Mesenchymal stem cell (in vitro differentiated cells and primary cell): Measurements from ENCODE around the gene ZKSCAN2. TPM values are rescaled to one million over a fixed set of nuclear protein-coding genes. Genes with fewer than 3 reads are reported as not detected.

Experiments
- DNase-seq: peaks from one replicate; pipeline ENCODE4 v3.0.0-alpha.2; 2013
- H2AFZ ChIP-seq: one replicate; pipeline ENCODE4 v1.6.1; 2013; ENCODE audit warnings: low read depth, mild to moderate bottlenecking, control low read depth, inconsistent platforms, low read length, moderate library complexity
- H2AK5ac ChIP-seq: 2 replicates; pipeline ENCODE4 v1.6.1; 2013; ENCODE audit warnings: low read length, moderate library complexity, mild to moderate bottlenecking, inconsistent platforms; ENCODE audit not compliant: severe bottlenecking
- H2BK120ac ChIP-seq: one replicate; pipeline ENCODE4 v1.6.1; 2013; ENCODE audit warnings: low read depth, mild to moderate bottlenecking, inconsistent platforms, low read length, moderate library complexity
- H2BK12ac ChIP-seq, 2 experiments: one replicate each; pipeline ENCODE4 v1.6.1; 2013; ENCODE audit warnings: inconsistent platforms in 2 of 2, low read length in 2 of 2, mild to moderate bottlenecking in 2 of 2, moderate library complexity in 2 of 2, control low read depth in 1 of 2
- H2BK15ac ChIP-seq: one replicate; pipeline ENCODE4 v1.6.1; 2013; ENCODE audit warnings: mild to moderate bottlenecking, low read depth, inconsistent platforms; ENCODE audit not compliant: poor library complexity, severe bottlenecking
- H2BK5ac ChIP-seq: 2 replicates; pipeline ENCODE4 v1.6.1; 2013; ENCODE audit warnings: low read depth, mild to moderate bottlenecking, low read length, control low read depth, inconsistent platforms; ENCODE audit not compliant: poor library complexity, severe bottlenecking
- H3K14ac ChIP-seq, 2 experiments: one replicate each; pipeline ENCODE4 v1.6.1; 2013; ENCODE audit warnings: inconsistent platforms in 2 of 2, low read length in 2 of 2, control low read depth in 1 of 2, mild to moderate bottlenecking in 1 of 2, moderate library complexity in 1 of 2
- H3K18ac ChIP-seq, 2 experiments: one replicate each; pipeline ENCODE4 v1.6.1; 2013; ENCODE audit warnings: inconsistent platforms in 2 of 2, low read length in 2 of 2, control low read depth in 1 of 2, low read depth in 1 of 2, mild to moderate bottlenecking in 1 of 2
- H3K23ac ChIP-seq, 2 experiments: one replicate each; pipeline ENCODE4 v1.6.1; 2013; ENCODE audit warnings: inconsistent platforms in 2 of 2, low read length in 2 of 2, mild to moderate bottlenecking in 2 of 2, moderate library complexity in 2 of 2, control low read depth in 1 of 2
- H3K27ac ChIP-seq: 2 replicates; pipeline ENCODE4 v1.5.1; 2013; ENCODE audit warnings: mild to moderate bottlenecking, moderate library complexity, low read length, control low read depth, inconsistent platforms; ENCODE audit not compliant: poor library complexity, severe bottlenecking
- H3K27me3 ChIP-seq, 2 experiments: 2 replicates each; pipeline versions ENCODE4 v1.6.1 to v1.7.0; 2013; ENCODE audit warnings: low read length in 2 of 2, mild to moderate bottlenecking in 2 of 2, moderate library complexity in 2 of 2, control low read depth in 1 of 2, inconsistent platforms in 1 of 2; ENCODE audit not compliant: control insufficient read depth in 1 of 2, insufficient read depth in 1 of 2
- H3K36me3 ChIP-seq, 2 experiments: 2 replicates each; pipeline versions ENCODE4 v1.6.1 to v1.7.0; 2013; ENCODE audit warnings: low read length in 2 of 2, control low read depth in 1 of 2, inconsistent platforms in 1 of 2, low read depth in 1 of 2, mild to moderate bottlenecking in 1 of 2; ENCODE audit not compliant: insufficient read depth in 2 of 2, control insufficient read depth in 1 of 2
- H3K4ac ChIP-seq, 2 experiments: one replicate each; pipeline ENCODE4 v1.6.1; 2013; ENCODE audit warnings: inconsistent platforms in 2 of 2, low read length in 2 of 2, mild to moderate bottlenecking in 2 of 2, moderate library complexity in 2 of 2, control low read depth in 1 of 2, low read depth in 1 of 2
- H3K4me1 ChIP-seq: 2 replicates; pipeline ENCODE4 v1.6.1; 2013; ENCODE audit warnings: low read depth, low read length, control low read depth; ENCODE audit not compliant: control insufficient read depth, insufficient read depth
- H3K4me2 ChIP-seq: 2 replicates; pipeline ENCODE4 v1.6.1; 2013; ENCODE audit warnings: low read length, mild to moderate bottlenecking, inconsistent platforms; ENCODE audit not compliant: poor library complexity, severe bottlenecking
- H3K4me3 ChIP-seq, 2 experiments: 2 replicates each; pipeline versions ENCODE4 v1.5.1 to v1.7.0; 2013; ENCODE audit warnings: low read length in 2 of 2, mild to moderate bottlenecking in 2 of 2, control low read depth in 1 of 2, low read depth in 1 of 2; ENCODE audit not compliant: insufficient read depth in 1 of 2
- H3K79me1 ChIP-seq: replicated peaks from 2 replicates; pipeline ENCODE4 v1.6.1; 2013; ENCODE audit warnings: mild to moderate bottlenecking, control low read depth, low read length, inconsistent platforms; ENCODE audit not compliant: poor library complexity, severe bottlenecking
- H3K9ac ChIP-seq: 2 replicates; pipeline ENCODE4 v1.7.0; 2013; ENCODE audit warnings: mild to moderate bottlenecking, low read length, moderate library complexity
- H3K9me3 ChIP-seq: 2 replicates; pipeline ENCODE4 v1.7.0; 2013; ENCODE audit warnings: mild to moderate bottlenecking, low read length; ENCODE audit not compliant: control insufficient read depth
- H4K8ac ChIP-seq: one replicate; pipeline ENCODE4 v1.6.1; 2013; ENCODE audit warnings: inconsistent platforms, mild to moderate bottlenecking, low read length, moderate library complexity
- H4K91ac ChIP-seq: one replicate; pipeline ENCODE4 v1.6.1; 2013; ENCODE audit warnings: mild to moderate bottlenecking, low read length, inconsistent platforms
- WGBS: methylation state at CpG from one replicate; pipeline ENCODE4 v1.1.7; 2013; ENCODE audit warnings: mixed read lengths; 5-methylcytosine and 5-hydroxymethylcytosine counted together
- polyA plus RNA-seq, 2 experiments: library from polyadenylated mRNA; stranded (reverse); fragments of 200-250 nt; gene quantifications; one replicate each; pipeline ENCODE4 v1.2.3, GENCODE V29; 2013

Gene ZKSCAN2
- 2.8 TPM for polyA plus RNA-seq (2013, experiment 1 of 2)
- 2.9 TPM for polyA plus RNA-seq (2013, experiment 2 of 2)

- H4K8ac ChIP-seq = peak within 1 kb of the TSS; percentile 99
- peak within 1 kb of the TSS in 1 of 2 experiments; percentile 77 for H3K14ac ChIP-seq
- peaks cover 27% of the 10 kb centered on the region for H3K79me1 ChIP-seq
- peaks cover 12% of the 10 kb centered on the region for H3K4me1 ChIP-seq
- H3K4ac ChIP-seq = peak within 1 kb of the TSS; percentile 93
- peak within 1 kb of the TSS; percentile 100 for H2BK15ac ChIP-seq
- H3K9me3 ChIP-seq = no peaks in the 10 kb centered on the region
- peak within 1 kb of the TSS; percentile 96 for H4K91ac ChIP-seq
- H2BK12ac ChIP-seq = no peak within 1 kb of the TSS
- peak within 1 kb of the TSS; percentile 95 for H2BK120ac ChIP-seq
- H2AFZ ChIP-seq = peak within 1 kb of the TSS; percentile 62
- H3K27ac ChIP-seq = peak within 1 kb of the TSS; percentile 97
- peak within 1 kb of the TSS; percentile 73 to 86 for H3K23ac ChIP-seq
- peak within 1 kb of the TSS; percentile 85 for H3K4me2 ChIP-seq
- H3K27me3 ChIP-seq = no peaks in the 10 kb centered on the region
- peak; percentile 92 for DNase-seq
- peak within 1 kb of the TSS; percentile 81 to 96 for H3K4me3 ChIP-seq
- peak within 1 kb of the TSS; percentile 97 for H3K9ac ChIP-seq
- H2AK5ac ChIP-seq = no peak within 1 kb of the TSS
- 1% methylated on average over 50 of the region's 69 CpGs for WGBS
- H3K18ac ChIP-seq = peak within 1 kb of the TSS; percentile 95 to 100
- H2BK5ac ChIP-seq = peak within 1 kb of the TSS; percentile 100
- H3K36me3 ChIP-seq = peaks cover 17 to 21% of the 10 kb centered on the region in 2 experiments
These were observed at the start of gene ZKSCAN2 for GRCh38 chr16:25257470-25257955. Gene ZKSCAN2, minus strand, starts transcription at chr16:25257845. Its CDS starts 718 bp downstream, at chr16:25257127.

DNA sequence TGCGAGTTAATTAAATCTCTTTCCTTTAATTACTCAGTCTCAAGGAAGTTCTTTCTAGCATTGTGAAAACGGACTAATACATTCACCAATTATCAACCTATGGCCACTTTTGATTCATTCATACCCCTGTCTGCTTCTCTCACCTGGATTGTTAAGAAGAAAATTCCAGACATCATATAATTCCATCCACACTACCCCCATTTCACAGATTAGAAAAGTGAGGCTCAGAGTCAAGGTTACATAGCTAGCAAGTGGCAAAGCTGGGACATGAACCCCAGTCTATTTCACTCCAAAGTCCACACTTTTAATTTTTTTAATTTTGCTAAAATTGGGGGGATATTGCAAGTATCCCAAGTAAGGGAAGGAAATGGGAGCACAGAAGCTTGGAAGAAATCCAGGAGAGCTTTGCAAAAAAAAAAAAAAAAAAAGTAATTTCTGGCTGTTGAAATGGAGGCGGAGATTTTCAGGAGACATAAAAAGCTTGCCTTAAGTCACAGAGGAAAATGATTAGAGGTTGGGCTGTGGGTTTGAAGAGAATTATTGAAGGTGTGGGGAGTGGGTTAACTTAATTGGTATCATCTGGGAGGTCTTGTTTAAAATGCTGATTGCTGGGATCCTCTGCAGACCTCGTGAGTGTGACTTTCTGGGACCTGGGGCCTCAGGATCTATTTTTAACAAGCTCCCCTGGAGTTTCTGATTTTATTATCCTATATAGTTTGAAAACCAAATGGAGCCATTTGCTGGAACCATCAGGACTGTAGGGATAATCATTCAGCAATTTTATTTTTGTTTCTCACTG, 42.3 kb upstream of the ZKSCAN2 start:
- no peak overlapping the region for H2AK5ac ChIP-seq
- H3K14ac ChIP-seq = no peak overlapping the region
- 60% methylated on average over 4 of the region's 4 CpGs for WGBS
- H3K4ac ChIP-seq = no peak overlapping the region
- no peaks in the 10 kb centered on the region for H3K27me3 ChIP-seq
- no peak for DNase-seq
- no peak overlapping the region for H4K91ac ChIP-seq
- H2BK5ac ChIP-seq = no peak overlapping the region
- no peak overlapping the region for H3K9ac ChIP-seq
- H2BK12ac ChIP-seq = no peak overlapping the region
- no peak overlapping the region for H2AFZ ChIP-seq
- no peaks in the 10 kb centered on the region for H3K36me3 ChIP-seq
- H2BK15ac ChIP-seq = no peak overlapping the region
- no peak overlapping the region for H3K4me2 ChIP-seq
- H3K79me1 ChIP-seq = no peaks in the 10 kb centered on the region
- no peaks in the 10 kb centered on the region for H3K4me1 ChIP-seq
- H4K8ac ChIP-seq = no peak overlapping the region
- no peak overlapping the region for H3K23ac ChIP-seq
- H3K4me3 ChIP-seq = no peak overlapping the region
- H3K27ac ChIP-seq = no peak overlapping the region
- H3K9me3 ChIP-seq = no peaks in the 10 kb centered on the region
- H3K18ac ChIP-seq = no peak overlapping the region
- no peak overlapping the region for H2BK120ac ChIP-seq

GRCh38 chr16:25298165-25298872, 40.7 kb upstream of the ZKSCAN2 start:
- 94% methylated on average over 5 of the region's 5 CpGs for WGBS
- Histone ChIP-seq H3K9me3 (no peaks in the 10 kb centered on the region), H2AK5ac (no peak overlapping the region), H4K91ac (no peak overlapping the region), H2BK15ac (no peak overlapping the region), H3K27ac (no peak overlapping the region), H2BK12ac (no peak overlapping the region), H2AFZ (no peak overlapping the region), H3K18ac (no peak overlapping the region), H3K9ac (no peak overlapping the region), H4K8ac (no peak overlapping the region), H3K4me2 (no peak overlapping the region), H3K14ac (no peak overlapping the region), H3K23ac (no peak overlapping the region), H3K4ac (no peak overlapping the region), H3K36me3 (no peaks in the 10 kb centered on the region), H2BK120ac (no peak overlapping the region), H3K79me1 (no peaks in the 10 kb centered on the region), H2BK5ac (no peak overlapping the region), H3K4me3 (no peak overlapping the region), H3K4me1 (no peaks in the 10 kb centered on the region), H3K27me3 (no peaks in the 10 kb centered on the region)
- no peak for DNase-seq

DNA sequence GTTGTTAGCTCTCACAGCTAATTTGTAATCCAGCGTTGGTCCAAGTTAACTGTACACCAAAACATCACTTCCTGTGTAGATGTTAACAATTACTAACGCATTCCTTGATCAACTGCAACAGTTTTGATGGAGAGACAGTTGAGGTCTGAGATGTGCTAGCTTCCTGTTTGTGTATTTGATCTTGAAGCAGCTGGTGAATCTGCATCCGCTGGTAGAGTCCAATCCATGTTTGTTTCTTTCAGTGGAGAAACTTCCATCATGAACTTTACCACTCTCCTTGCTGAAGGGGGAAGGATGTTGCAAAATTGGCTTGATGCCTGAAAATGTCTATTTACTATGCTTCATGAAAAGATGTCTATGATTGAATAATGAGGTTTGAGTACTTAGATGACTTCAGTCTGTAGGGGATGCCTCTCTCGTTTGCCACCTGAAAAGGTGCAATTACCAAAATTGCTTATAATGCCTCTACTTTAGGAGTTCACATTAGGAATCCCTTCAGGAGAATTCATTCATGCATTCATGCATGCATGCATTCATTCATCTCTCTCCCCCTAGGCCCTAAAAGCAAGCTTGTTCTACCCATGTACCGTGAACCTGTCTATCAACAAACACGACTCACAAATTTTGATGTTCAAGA, 39.6 kb upstream of the ZKSCAN2 start:
- Histone ChIP-seq H4K8ac (no peak overlapping the region), H3K23ac (no peak overlapping the region), H4K91ac (no peak overlapping the region), H2BK120ac (no peak overlapping the region), H3K36me3 (no peaks in the 10 kb centered on the region), H2AFZ (no peak overlapping the region), H3K27ac (no peak overlapping the region), H3K18ac (no peak overlapping the region), H2AK5ac (no peak overlapping the region), H3K4me3 (no peak overlapping the region), H3K9ac (no peak overlapping the region), H2BK5ac (no peak overlapping the region), H3K4me2 (no peak overlapping the region), H3K4me1 (no peaks in the 10 kb centered on the region), H3K4ac (no peak overlapping the region), H3K27me3 (no peaks in the 10 kb centered on the region), H3K14ac (no peak overlapping the region), H3K9me3 (no peaks in the 10 kb centered on the region), H3K79me1 (no peaks in the 10 kb centered on the region), H2BK12ac (no peak overlapping the region), H2BK15ac (no peak overlapping the region)
- DNase-seq = no peak
- WGBS = 91% methylated on average over 4 of the region's 6 CpGs
